Esophagus squamous epithelium (tissue), 4 donors: Measurements from ENCODE around the gene SAT2.

Source experiments
- CTCF ChIP-seq, 6 experiments: fragments of 450-650 bp in 4 of 6; fragments of 200-600 bp in 2 of 6; sonication (generic) in 2 of 6; IDR thresholded peaks; one replicate each; pipeline ENCODE4 v1.5.1; 2016 to 2019; ENCODE audit warnings: antibody characterized with exemption in 6 of 6, mild to moderate bottlenecking in 4 of 6, moderate library complexity in 4 of 6
- POLR2A ChIP-seq, 4 donors: fragments of 450-650 bp; IDR thresholded peaks; one replicate each; pipeline ENCODE4 v1.6.1; 2017; ENCODE audit warnings: antibody characterized with exemption in 4 of 4, mild to moderate bottlenecking in 4 of 4, moderate library complexity in 3 of 4

DNA sequence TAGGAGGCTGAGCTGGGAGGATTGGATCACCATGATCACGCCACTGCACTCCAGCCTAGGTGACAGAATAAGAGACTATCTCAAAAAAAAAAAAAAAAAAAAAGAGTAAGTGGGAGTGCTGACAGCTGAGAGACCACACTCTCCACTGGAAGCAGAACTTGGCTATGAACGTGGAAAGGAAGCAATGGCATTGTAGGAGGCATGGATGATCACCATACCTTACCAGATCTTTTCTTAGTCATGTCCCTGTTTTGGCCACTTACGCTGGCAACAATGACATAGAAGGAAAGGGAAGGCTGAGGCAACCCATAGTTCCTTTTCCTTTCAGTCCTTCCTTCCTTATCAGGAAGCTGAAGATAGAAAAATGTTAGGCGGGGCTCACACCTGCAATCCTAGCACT, 19.4 kb upstream of the SAT2 start:
- TF ChIP-seq POLR2A (IDR thresholded peaks at IDR 0.05): no peak
- no peak for TF ChIP-seq CTCF (IDR thresholded peaks at IDR 0.05)
